ENCODE results near the gene CACNA1I.

The CACNA1I gene

DNA sequence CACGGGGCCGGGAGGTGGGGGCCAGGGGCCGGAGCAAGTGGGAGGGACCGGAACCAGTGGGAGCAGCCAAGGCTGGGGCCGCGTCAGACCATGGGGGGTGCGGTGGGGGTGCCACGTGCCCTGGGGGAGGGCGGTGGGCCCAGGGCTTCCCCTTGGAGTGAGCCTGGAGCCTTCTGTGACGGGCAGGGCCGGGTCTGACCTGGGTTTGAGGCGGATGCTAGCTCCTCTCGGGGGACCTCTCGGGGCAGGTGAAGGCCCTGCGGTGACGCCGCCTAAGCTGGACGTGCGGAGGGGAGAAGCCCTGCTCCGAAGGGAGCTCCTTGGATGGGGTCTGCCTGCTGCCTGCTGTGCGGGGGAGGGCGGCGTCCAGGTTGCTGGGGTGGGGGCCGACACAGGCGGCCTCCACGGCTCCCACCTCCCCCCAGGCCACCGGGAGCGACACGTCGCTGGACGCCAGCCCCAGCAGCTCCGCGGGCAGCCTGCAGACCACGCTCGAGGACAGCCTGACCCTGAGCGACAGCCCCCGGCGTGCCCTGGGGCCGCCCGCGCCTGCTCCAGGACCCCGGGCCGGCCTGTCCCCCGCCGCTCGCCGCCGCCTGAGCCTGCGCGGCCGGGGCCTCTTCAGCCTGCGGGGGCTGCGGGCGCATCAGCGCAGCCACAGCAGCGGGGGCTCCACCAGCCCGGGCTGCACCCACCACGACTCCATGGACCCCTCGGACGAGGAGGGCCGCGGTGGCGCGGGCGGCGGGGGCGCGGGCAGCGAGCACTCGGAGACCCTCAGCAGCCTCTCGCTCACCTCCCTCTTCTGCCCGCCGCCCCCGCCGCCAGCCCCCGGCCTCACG lies 115.0 kb downstream of the CACNA1I start:
- DNase-seq (ENCODE audit: low read depth): no peak
- TF ChIP-seq CTCF (IDR thresholded peaks at IDR 0.05; ENCODE audit: insufficient read depth, low read depth, low read length, missing control alignments): no peak
- no peak overlapping the region for H3K4me3 ChIP-seq (ENCODE audit: low read length)

GRCh38 chr22:39686178-39686620 lies 115.6 kb downstream of the CACNA1I start:
- no peak for DNase-seq (ENCODE audit: low read depth)
- no peak overlapping the region for H3K4me3 ChIP-seq (ENCODE audit: low read length)
- TF ChIP-seq CTCF (IDR thresholded peaks at IDR 0.05; ENCODE audit: insufficient read depth, low read depth, low read length, missing control alignments): no peak

GRCh38 chr22:39686776-39687525 lies 116.4 kb downstream of the CACNA1I start:
- no peak for TF ChIP-seq CTCF (IDR thresholded peaks at IDR 0.05; ENCODE audit: insufficient read depth, low read depth, low read length, missing control alignments)
- H3K4me3 ChIP-seq (ENCODE audit: low read length): no peak overlapping the region
- DNase-seq (ENCODE audit: low read depth): no peak

GRCh38 chr22:39688186-39688785 lies 117.7 kb downstream of the CACNA1I start:
- DNase-seq (ENCODE audit: low read depth): no peak
- no peak overlapping the region for H3K4me3 ChIP-seq (ENCODE audit: low read length)
- TF ChIP-seq CTCF (IDR thresholded peaks at IDR 0.05; ENCODE audit: insufficient read depth, low read depth, low read length, missing control alignments): no peak

GRCh38 chr22:39689421-39689820 lies 118.9 kb downstream of the CACNA1I start:
- no peak for TF ChIP-seq CTCF (IDR thresholded peaks at IDR 0.05; ENCODE audit: insufficient read depth, low read depth, low read length, missing control alignments)
- DNase-seq (ENCODE audit: low read depth): no peak
- H3K4me3 ChIP-seq (ENCODE audit: low read length): no peak overlapping the region

GRCh38 chr22:39690881-39691605 lies 120.5 kb downstream of the CACNA1I start:
- no peak for TF ChIP-seq CTCF (IDR thresholded peaks at IDR 0.05; ENCODE audit: insufficient read depth, low read depth, low read length, missing control alignments)
- no peak for DNase-seq (ENCODE audit: low read depth)
- H3K4me3 ChIP-seq (ENCODE audit: low read length): no peak overlapping the region

Data from epithelial cell of esophagus (primary cell).